Measurements from ENCODE around the gene ANK2. TPM values are rescaled to one million over a fixed set of nuclear protein-coding genes. Genes with fewer than 3 reads are reported as not detected.

The ANK2 gene
- total RNA-seq, 1 experiment from 2014 or later = 5.5 TPM

GRCh38 chr4:113071805-113072204 lies 22.4 kb downstream of the ANK2 start:
- POLR2A ChIA-PET = no interaction called here
- BruUV-seq (replicated peaks) = no TSS peak

GRCh38 chr4:113073451-113074005 lies 24.1 kb downstream of the ANK2 start:
- Histone ChIP-seq H3K9me3 (ENCODE audit: control insufficient read depth, insufficient read depth, low read depth, low read length) (no peaks in the 10 kb centered on the region), H3K4me3 (ENCODE audit: low read depth in 2 of 2, low read length in 2 of 2) (no peak overlapping the region), H3K27me3 (ENCODE audit: control insufficient read depth, insufficient read depth, low read length) (no peaks in the 10 kb centered on the region), H3K4me1 (ENCODE audit: control insufficient read depth, insufficient read depth, low read length) (no peaks in the 10 kb centered on the region), H3K27ac (ENCODE audit: low read length) (no peak overlapping the region), H3K36me3 (ENCODE audit: control insufficient read depth, insufficient read depth, low read length) (no peaks in the 10 kb centered on the region)
- in situ Hi-C loops (cut with HindIII; ENCODE audit: low pct_unique_long_range_greater_than_20kb, low sequenced_read_pairs) (no loop called here), intact Hi-C loops (cut with micrococcal nuclease; ENCODE audit: unreplicated experiment) (no loop called here)
- ChIA-PET POLR2A (no interaction called here), CTCF (interaction anchor here (0.6 kb wide), 1 partner anchor 28 kb away, joined by 6 read pairs; no protein-coding TSS in a partner anchor)
- ATAC-seq (no peak), DNase-seq (ENCODE audit: low read depth, low spot score) (no peak)
- BruUV-seq (replicated peaks) = no TSS peak
- TF ChIP-seq CTCF (IDR thresholded peaks at IDR 0.05) (no peak), REST (IDR thresholded peaks at IDR 0.05; ENCODE audit: insufficient read depth in 1 of 2, low read depth in 2 of 2, low read length in 1 of 2) (no peak), POLR2AphosphoS5 (IDR thresholded peaks at IDR 0.05; ENCODE audit: low read depth, low read length) (no peak), TCF7L2 (IDR thresholded peaks at IDR 0.05; ENCODE audit: low read depth, low read length) (no peak), SIN3A (IDR thresholded peaks at IDR 0.05; ENCODE audit: borderline replicate concordance, insufficient read depth, low read depth, low read length) (no peak)

More at GRCh38 chr4:113071805-113072204, 22.4 kb downstream of the ANK2 start:
- ATAC-seq = no peak
- no peaks in the 10 kb centered on the region for H3K9me3 ChIP-seq (ENCODE audit: control insufficient read depth, insufficient read depth, low read depth, low read length)
- no peaks in the 10 kb centered on the region for H3K4me1 ChIP-seq (ENCODE audit: control insufficient read depth, insufficient read depth, low read length)
- in situ Hi-C loops (cut with HindIII; ENCODE audit: low pct_unique_long_range_greater_than_20kb, low sequenced_read_pairs) = no loop called here
- CTCF ChIA-PET = no interaction called here
- intact Hi-C loops (cut with micrococcal nuclease; ENCODE audit: unreplicated experiment) = no loop called here
- H3K36me3 ChIP-seq (ENCODE audit: control insufficient read depth, insufficient read depth, low read length) = no peaks in the 10 kb centered on the region
- H3K27me3 ChIP-seq (ENCODE audit: control insufficient read depth, insufficient read depth, low read length) = no peaks in the 10 kb centered on the region
- DNase-seq (ENCODE audit: low read depth, low spot score) = no peak
- H3K27ac ChIP-seq (ENCODE audit: low read length) = no peak overlapping the region
- H3K4me3 ChIP-seq (ENCODE audit: low read depth in 2 of 2, low read length in 2 of 2) = no peak overlapping the region
- TF ChIP-seq TCF7L2 (IDR thresholded peaks at IDR 0.05; ENCODE audit: low read depth, low read length) (no peak), POLR2AphosphoS5 (IDR thresholded peaks at IDR 0.05; ENCODE audit: low read depth, low read length) (no peak), CTCF (IDR thresholded peaks at IDR 0.05) (no peak), SIN3A (IDR thresholded peaks at IDR 0.05; ENCODE audit: borderline replicate concordance, insufficient read depth, low read depth, low read length) (no peak), REST (IDR thresholded peaks at IDR 0.05; ENCODE audit: insufficient read depth in 1 of 2, low read depth in 2 of 2, low read length in 1 of 2) (no peak)

Data from Panc1 (cell line).